Tibial nerve (tissue), 4 donors: ENCODE measurements around the gene NEGR1. TPM values are rescaled to one million over a fixed set of nuclear protein-coding genes. Genes with fewer than 3 reads are reported as not detected.

ENCODE experiments used
- DNase-seq, 2 donors: peaks; one replicate each; pipeline ENCODE4 v3.0.0-alpha.2; 2019; ENCODE audit warnings: low spot score in 2 of 2
- H3K27ac ChIP-seq, 4 donors: fragments of 200-600 bp; sonication (generic) in 3 of 4; one replicate each; pipeline ENCODE4 v1.5.1; 2017 to 2019; ENCODE audit warnings: mild to moderate bottlenecking in 1 of 4
- H3K27me3 ChIP-seq, 2 donors: fragments of 200-600 bp; sonication (generic) in 1 of 2; one replicate each; pipeline versions ENCODE4 v1.5.1 to v1.6.0; 2017 to 2019
- H3K36me3 ChIP-seq, 3 donors: fragments of 200-600 bp; sonication (generic); one replicate each; pipeline ENCODE4 v1.5.1; 2018 to 2019
- H3K4me1 ChIP-seq, 4 donors: fragments of 200-600 bp; sonication (generic) in 3 of 4; one replicate each; pipeline ENCODE4 v1.5.1; 2017 to 2019
- H3K4me3 ChIP-seq, 4 donors: fragments of 200-600 bp; sonication (generic) in 3 of 4; one replicate each; pipeline ENCODE4 v1.5.1; 2017 to 2019; ENCODE audit warnings: mild to moderate bottlenecking in 1 of 4, moderate library complexity in 1 of 4
- H3K9me3 ChIP-seq, 4 donors: fragments of 200-600 bp; sonication (generic) in 3 of 4; one replicate each; pipeline ENCODE4 v1.5.1; 2017 to 2019
- EP300 ChIP-seq, 2 donors: sonication (generic); formaldehyde crosslinking; IDR thresholded peaks; one replicate each; pipeline ENCODE4 v1.6.1; 2017; ENCODE audit warnings: antibody characterized with exemption in 2 of 2, mild to moderate bottlenecking in 1 of 2
- POLR2A ChIP-seq, 2 donors: fragments of 450-650 bp; IDR thresholded peaks; one replicate each; pipeline ENCODE4 v1.6.1; 2017; ENCODE audit warnings: antibody characterized with exemption in 2 of 2, mild to moderate bottlenecking in 2 of 2, moderate library complexity in 2 of 2
- WGBS, 2 donors: methylation state at CpG; one replicate each; pipeline ENCODE4 v1.1.5; 2018; 5-methylcytosine and 5-hydroxymethylcytosine counted together
- total RNA-seq, 4 donors: library from RNA; depleted of rRNA; stranded (reverse); fragments of >200 nt; gene quantifications; one replicate each; pipeline ENCODE4 v1.1.0, GENCODE V29; 2016
- TF ChIP-seq, protein P1 (sequence below), 5 experiments: fragments of 200-600 bp in 3 of 5; fragments of 450-650 bp in 2 of 5; sonication (generic) in 3 of 5; IDR thresholded peaks; one replicate each; pipeline ENCODE4 v1.5.1; 2016 to 2019; ENCODE audit warnings: antibody characterized with exemption in 5 of 5, mild to moderate bottlenecking in 3 of 5, moderate library complexity in 2 of 5

The NEGR1 gene
- total RNA-seq, 4 donors from 2014 or later = 46.0 to 58.2 (median 52.4) TPM

DNA sequence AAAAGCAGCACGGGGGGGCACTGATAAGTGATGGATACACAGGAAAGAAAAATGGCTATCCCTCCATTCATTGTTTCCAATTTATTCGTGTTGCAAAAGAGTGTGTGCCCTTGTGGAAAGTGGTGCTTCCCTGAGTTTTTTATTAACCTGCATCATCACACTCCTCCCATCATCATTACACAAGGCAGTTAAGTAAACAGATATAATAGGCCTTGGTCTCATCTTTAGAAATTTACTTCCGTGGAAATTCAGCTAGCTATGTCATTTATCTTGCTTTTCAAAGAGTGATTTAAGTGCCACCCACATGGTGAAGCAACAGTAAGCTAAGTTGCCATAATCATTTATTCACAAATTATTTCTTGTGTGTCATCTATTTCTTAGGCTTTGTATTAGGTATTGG lies 473.3 kb downstream of the NEGR1 start:
- no peaks in the 10 kb centered on the region for H3K9me3 ChIP-seq
- no peaks in the 10 kb centered on the region for H3K27me3 ChIP-seq
- no peaks in the 10 kb centered on the region for H3K4me1 ChIP-seq
- no peak for DNase-seq
- WGBS, 2 donors = 76 to 83% methylated on average over 3 of the region's 3 CpGs
- no peaks in the 10 kb centered on the region for H3K36me3 ChIP-seq
- no peak for TF ChIP-seq POLR2A (IDR thresholded peaks at IDR 0.05)
- no peak for TF ChIP-seq EP300 (IDR thresholded peaks at IDR 0.05)
- TF ChIP-seq, protein P1, sequence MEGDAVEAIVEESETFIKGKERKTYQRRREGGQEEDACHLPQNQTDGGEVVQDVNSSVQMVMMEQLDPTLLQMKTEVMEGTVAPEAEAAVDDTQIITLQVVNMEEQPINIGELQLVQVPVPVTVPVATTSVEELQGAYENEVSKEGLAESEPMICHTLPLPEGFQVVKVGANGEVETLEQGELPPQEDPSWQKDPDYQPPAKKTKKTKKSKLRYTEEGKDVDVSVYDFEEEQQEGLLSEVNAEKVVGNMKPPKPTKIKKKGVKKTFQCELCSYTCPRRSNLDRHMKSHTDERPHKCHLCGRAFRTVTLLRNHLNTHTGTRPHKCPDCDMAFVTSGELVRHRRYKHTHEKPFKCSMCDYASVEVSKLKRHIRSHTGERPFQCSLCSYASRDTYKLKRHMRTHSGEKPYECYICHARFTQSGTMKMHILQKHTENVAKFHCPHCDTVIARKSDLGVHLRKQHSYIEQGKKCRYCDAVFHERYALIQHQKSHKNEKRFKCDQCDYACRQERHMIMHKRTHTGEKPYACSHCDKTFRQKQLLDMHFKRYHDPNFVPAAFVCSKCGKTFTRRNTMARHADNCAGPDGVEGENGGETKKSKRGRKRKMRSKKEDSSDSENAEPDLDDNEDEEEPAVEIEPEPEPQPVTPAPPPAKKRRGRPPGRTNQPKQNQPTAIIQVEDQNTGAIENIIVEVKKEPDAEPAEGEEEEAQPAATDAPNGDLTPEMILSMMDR (IDR thresholded peaks at IDR 0.05) = no peak
- no peak overlapping the region for H3K4me3 ChIP-seq
- H3K27ac ChIP-seq = no peak overlapping the region

DNA sequence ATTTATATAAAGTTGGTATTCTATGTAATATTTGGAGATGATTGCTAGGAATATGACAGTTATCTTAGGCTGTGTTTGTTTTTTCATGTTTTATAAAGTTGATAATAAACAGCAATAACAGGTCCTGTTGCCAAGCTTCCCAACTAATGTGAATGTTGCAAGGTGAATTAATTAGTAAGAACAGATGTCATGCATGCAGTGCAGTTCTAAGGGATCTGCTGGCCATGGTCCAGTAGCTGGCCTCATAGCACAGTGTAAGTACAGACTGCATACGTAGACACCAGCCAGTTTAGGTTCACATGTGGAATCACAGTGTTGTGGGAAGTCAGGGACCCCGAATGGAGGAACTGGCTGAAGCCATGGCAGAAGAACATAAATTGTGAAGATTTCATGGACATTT lies 478.2 kb downstream of the NEGR1 start:
- Histone ChIP-seq H3K27ac (no peak overlapping the region), H3K9me3 (no peaks in the 10 kb centered on the region), H3K36me3 (no peaks in the 10 kb centered on the region), H3K27me3 (no peaks in the 10 kb centered on the region), H3K4me3 (no peak overlapping the region), H3K4me1 (no peaks in the 10 kb centered on the region)
- TF ChIP-seq EP300 (IDR thresholded peaks at IDR 0.05) (no peak), POLR2A (IDR thresholded peaks at IDR 0.05) (no peak)
- TF ChIP-seq, protein P1 (IDR thresholded peaks at IDR 0.05) = no peak
- DNase-seq = no peak
- 90 to 91% methylated on average over 2 of the region's 2 CpGs for WGBS, 2 donors

DNA sequence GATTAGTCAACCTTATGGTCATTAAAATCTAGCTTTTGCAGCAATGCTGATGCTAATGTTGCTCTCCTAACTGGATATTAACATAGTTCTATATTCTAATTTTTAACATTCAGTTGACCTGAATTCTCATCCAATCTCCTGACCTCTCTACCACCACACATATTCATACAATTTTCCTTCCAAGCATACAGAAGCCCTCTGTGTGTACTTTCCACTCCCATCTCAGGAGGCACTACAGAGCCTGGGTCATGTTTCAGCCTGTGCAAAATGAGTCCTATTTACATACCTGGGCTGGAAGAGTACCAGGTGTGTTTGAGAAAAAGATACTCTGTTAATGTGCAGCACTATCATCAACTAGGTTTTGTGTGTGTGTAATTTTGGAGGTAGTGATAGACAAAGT lies 486.3 kb downstream of the NEGR1 start:
- TF ChIP-seq POLR2A (IDR thresholded peaks at IDR 0.05) = no peak
- no peak for TF ChIP-seq EP300 (IDR thresholded peaks at IDR 0.05)
- TF ChIP-seq, protein P1 (IDR thresholded peaks at IDR 0.05) = no peak
- H3K27me3 ChIP-seq = no peaks in the 10 kb centered on the region
- no peaks in the 10 kb centered on the region for H3K36me3 ChIP-seq
- H3K9me3 ChIP-seq = no peaks in the 10 kb centered on the region
- H3K4me3 ChIP-seq = no peak overlapping the region
- DNase-seq = no peak
- H3K4me1 ChIP-seq = no peaks in the 10 kb centered on the region
- no peak overlapping the region for H3K27ac ChIP-seq

DNA sequence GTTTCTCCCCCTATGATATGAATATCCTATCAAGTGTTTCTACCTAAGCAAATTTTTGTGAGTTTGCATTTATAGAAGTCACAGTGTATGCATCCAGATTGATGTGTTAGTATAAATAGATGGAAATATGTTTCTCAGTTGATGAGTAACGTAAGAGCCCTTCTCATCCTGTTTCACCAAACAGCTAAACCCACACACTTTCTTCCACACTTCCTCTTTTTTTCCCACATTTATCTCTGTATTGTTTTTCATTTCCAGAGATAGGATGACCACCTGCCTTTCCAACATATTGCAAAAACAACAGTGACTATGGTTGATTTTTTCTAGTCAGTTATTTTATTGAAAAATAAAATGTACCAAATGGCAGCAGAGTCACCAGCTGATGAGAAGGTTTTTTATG lies 490.1 kb downstream of the NEGR1 start:
- Histone ChIP-seq H3K27me3 (no peaks in the 10 kb centered on the region), H3K4me3 (no peak overlapping the region), H3K27ac (no peak overlapping the region), H3K4me1 (no peaks in the 10 kb centered on the region), H3K36me3 (no peaks in the 10 kb centered on the region), H3K9me3 (no peaks in the 10 kb centered on the region)
- no peak for DNase-seq
- WGBS, 2 donors = 63 to 64% methylated on average over 1 of the region's 1 CpG
- no peak for TF ChIP-seq POLR2A (IDR thresholded peaks at IDR 0.05)
- TF ChIP-seq, protein P1 (IDR thresholded peaks at IDR 0.05) = no peak

DNA sequence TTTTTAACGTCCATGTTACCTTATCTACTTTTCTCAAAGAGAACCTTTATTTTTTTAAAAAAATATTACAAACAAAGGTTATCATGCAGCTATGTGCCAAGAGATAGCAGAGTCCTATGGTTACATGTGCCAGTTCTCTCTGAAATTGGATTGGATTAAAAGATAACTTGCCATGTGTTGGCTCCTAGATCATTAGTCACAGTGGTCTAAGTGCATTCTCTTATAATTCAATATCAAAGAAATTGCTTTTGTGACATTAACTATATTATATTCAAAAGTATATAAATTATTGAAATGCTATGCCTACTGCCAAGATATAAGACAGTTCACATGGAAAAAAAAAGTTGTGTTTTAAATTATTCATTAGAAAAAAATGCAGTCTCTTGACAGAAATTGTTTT lies 494.2 kb downstream of the NEGR1 start:
- 88 to 91% methylated on average over 1 of the region's 1 CpG for WGBS, 2 donors
- Histone ChIP-seq H3K4me1 (peaks cover 0 to 7% (median 0%) of the 10 kb centered on the region in 4 donors), H3K36me3 (no peaks in the 10 kb centered on the region), H3K27ac (no peak overlapping the region), H3K9me3 (no peaks in the 10 kb centered on the region), H3K4me3 (no peak overlapping the region), H3K27me3 (no peaks in the 10 kb centered on the region)
- TF ChIP-seq POLR2A (IDR thresholded peaks at IDR 0.05) (no peak), EP300 (IDR thresholded peaks at IDR 0.05) (no peak)
- TF ChIP-seq, protein P1 (IDR thresholded peaks at IDR 0.05) = no peak
- no peak for DNase-seq
